HG03342 (cell line): ENCODE measurements around the gene VPS35L.
"Not testable (repeated sequence)": the region's sequence is repeated elsewhere in the genome, so short reads cannot be mapped to it uniquely, and the experiment has no call there.

Experiments used
- ATAC-seq: cut with Tn5 transposase; IDR thresholded peaks from one replicate; pipeline ENCODE4 v1.9.1; 2021; ENCODE audit warnings: mild to moderate bottlenecking, moderate library complexity; ENCODE audit not compliant: unreplicated experiment

The VPS35L gene

GRCh38 chr16:19645557-19645981 is 90.1 kb downstream of the VPS35L start:
- ATAC-seq, result no peak

- no peak for ATAC-seq
These were observed 94.5 kb downstream of the VPS35L start for GRCh38 chr16:19649980-19650379.

- ATAC-seq, result no peak
These were observed 98.6 kb downstream of the VPS35L start for GRCh38 chr16:19654147-19654546.

- ATAC-seq, result no peak
These were observed 99.8 kb downstream of the VPS35L start for GRCh38 chr16:19655242-19655777.

GRCh38 chr16:19657831-19658230 is 102.3 kb downstream of the VPS35L start:
- ATAC-seq, result no peak

- ATAC-seq, result no peak
These were observed 104.1 kb downstream of the VPS35L start for GRCh38 chr16:19659554-19659953.

- no peak for ATAC-seq
These were observed 104.9 kb downstream of the VPS35L start for GRCh38 chr16:19660432-19660831.

GRCh38 chr16:19662351-19662750 is 106.8 kb downstream of the VPS35L start:
- ATAC-seq, result no peak

GRCh38 chr16:19664166-19664565 is 108.7 kb downstream of the VPS35L start:
- ATAC-seq, result no peak

GRCh38 chr16:19665313-19665712 is 109.8 kb downstream of the VPS35L start:
- ATAC-seq, result not testable (repeated sequence)

- no peak for ATAC-seq
These were observed 111.0 kb downstream of the VPS35L start for GRCh38 chr16:19666477-19666876.

- no peak for ATAC-seq
These were observed 116.9 kb downstream of the VPS35L start for GRCh38 chr16:19672378-19672777.

- no peak for ATAC-seq
These were observed 119.0 kb downstream of the VPS35L start for GRCh38 chr16:19674485-19674884.

- no peak for ATAC-seq
These were observed 121.9 kb downstream of the VPS35L start for GRCh38 chr16:19677402-19677801.

GRCh38 chr16:19678804-19679203 is 123.3 kb downstream of the VPS35L start:
- no peak for ATAC-seq

GRCh38 chr16:19679281-19679680 is 123.8 kb downstream of the VPS35L start:
- not testable (repeated sequence) for ATAC-seq

- ATAC-seq, result no peak
These were observed 125.4 kb downstream of the VPS35L start for GRCh38 chr16:19680881-19681340.

- ATAC-seq, result no peak
These were observed 126.1 kb downstream of the VPS35L start for GRCh38 chr16:19681637-19682036.

- no peak for ATAC-seq
These were observed 128.1 kb downstream of the VPS35L start for GRCh38 chr16:19683453-19684236.

GRCh38 chr16:19685176-19685575 is 129.7 kb downstream of the VPS35L start:
- ATAC-seq, result no peak

- no peak for ATAC-seq
These were observed 131.8 kb downstream of the VPS35L start for GRCh38 chr16:19687279-19687678.

- no peak for ATAC-seq
These were observed 133.0 kb downstream of the VPS35L start for GRCh38 chr16:19688396-19689024.
